Measurements from ENCODE around the gene RPS6KA4. TPM values are rescaled to one million over a fixed set of nuclear protein-coding genes. Genes with fewer than 3 reads are reported as not detected.

Gene RPS6KA4
- total and polyA plus RNA-seq, 2 of the 13 experiments (the other 11 are each of a cell fraction or from before 2014, with no cell fraction given): 8.9 to 14.2 TPM

DNA sequence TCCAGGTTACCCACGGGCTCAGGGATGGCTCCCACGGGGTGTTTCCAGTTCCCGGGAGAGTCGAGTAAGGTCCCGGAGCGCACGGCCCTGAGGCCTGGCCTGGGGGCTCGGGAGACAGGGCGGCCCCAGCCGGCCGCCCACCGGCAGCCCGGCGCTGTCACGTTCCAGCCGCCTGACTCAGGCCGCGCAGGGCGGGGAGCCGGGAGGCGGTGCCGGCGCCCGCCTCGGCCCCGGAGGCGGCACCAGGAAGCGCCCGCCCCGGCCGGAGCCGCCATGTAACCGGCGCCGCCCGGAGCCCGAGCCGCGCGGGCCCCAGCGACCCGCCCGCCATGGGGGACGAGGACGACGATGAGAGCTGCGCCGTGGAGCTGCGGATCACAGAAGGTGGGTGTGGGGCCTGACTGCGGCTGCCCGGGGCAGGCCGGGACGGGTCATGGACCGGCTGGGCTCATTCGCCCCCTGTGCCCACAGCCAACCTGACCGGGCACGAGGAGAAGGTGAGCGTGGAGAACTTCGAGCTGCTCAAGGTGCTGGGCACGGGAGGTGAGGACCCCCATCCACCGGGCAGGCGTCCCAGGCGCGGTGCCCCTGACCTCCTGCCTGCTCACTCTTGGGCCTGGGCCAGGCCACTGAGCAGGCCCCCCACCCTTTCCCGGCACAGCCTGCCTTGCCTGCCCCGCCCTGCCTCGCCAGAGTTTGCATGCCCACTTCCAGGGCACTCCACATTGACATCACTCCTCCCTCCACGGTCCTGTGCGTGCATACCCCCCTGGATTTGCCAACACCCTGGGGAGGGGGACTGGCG is at the start of gene RPS6KA4 (continued):
- TF ChIP-seq, protein P1, sequence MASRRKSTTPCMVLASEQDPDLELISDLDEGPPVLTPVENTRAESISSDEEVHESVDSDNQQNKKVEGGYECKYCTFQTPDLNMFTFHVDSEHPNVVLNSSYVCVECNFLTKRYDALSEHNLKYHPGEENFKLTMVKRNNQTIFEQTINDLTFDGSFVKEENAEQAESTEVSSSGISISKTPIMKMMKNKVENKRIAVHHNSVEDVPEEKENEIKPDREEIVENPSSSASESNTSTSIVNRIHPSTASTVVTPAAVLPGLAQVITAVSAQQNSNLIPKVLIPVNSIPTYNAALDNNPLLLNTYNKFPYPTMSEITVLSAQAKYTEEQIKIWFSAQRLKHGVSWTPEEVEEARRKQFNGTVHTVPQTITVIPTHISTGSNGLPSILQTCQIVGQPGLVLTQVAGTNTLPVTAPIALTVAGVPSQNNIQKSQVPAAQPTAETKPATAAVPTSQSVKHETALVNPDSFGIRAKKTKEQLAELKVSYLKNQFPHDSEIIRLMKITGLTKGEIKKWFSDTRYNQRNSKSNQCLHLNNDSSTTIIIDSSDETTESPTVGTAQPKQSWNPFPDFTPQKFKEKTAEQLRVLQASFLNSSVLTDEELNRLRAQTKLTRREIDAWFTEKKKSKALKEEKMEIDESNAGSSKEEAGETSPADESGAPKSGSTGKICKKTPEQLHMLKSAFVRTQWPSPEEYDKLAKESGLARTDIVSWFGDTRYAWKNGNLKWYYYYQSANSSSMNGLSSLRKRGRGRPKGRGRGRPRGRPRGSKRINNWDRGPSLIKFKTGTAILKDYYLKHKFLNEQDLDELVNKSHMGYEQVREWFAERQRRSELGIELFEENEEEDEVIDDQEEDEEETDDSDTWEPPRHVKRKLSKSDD (CRISPR knock-in tag; IDR thresholded peaks at IDR 0.05; ENCODE audit: low read depth): no peak
- TF ChIP-seq JDP2 (CRISPR knock-in tag; IDR thresholded peaks at IDR 0.05; ENCODE audit: borderline replicate concordance): no peak
- no peak for TF ChIP-seq PHF5A (CRISPR knock-in tag; IDR thresholded peaks at IDR 0.05; ENCODE audit: low read depth, unreplicated experiment)
- TF ChIP-seq PTBP1 (IDR thresholded peaks at IDR 0.05; ENCODE audit: low read depth, low read length, poor library complexity, severe bottlenecking): no peak
- TF ChIP-seq, protein P2, sequence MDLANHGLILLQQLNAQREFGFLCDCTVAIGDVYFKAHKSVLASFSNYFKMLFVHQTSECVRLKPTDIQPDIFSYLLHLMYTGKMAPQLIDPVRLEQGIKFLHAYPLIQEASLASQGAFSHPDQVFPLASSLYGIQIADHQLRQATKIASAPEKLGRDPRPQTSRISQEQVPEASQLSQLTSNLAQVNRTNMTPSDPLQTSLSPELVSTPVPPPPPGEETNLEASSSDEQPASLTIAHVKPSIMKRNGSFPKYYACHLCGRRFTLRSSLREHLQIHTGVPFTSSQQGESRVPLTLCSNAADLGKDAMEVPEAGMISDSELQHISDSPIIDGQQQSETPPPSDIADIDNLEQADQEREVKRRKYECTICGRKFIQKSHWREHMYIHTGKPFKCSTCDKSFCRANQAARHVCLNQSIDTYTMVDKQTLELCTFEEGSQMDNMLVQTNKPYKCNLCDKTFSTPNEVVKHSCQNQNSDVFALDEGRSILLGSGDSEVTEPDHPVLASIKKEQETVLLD (CRISPR knock-in tag; IDR thresholded peaks at IDR 0.05; ENCODE audit: low read depth): peak; percentile 73
- TF ChIP-seq ATAD3A (CRISPR knock-in tag; IDR thresholded peaks at IDR 0.05): no peak
- no peak for TF ChIP-seq CREM (IDR thresholded peaks at IDR 0.05)
- no peak for TF ChIP-seq CREM (CRISPR knock-in tag; IDR thresholded peaks at IDR 0.05)
- TF ChIP-seq, protein P3, sequence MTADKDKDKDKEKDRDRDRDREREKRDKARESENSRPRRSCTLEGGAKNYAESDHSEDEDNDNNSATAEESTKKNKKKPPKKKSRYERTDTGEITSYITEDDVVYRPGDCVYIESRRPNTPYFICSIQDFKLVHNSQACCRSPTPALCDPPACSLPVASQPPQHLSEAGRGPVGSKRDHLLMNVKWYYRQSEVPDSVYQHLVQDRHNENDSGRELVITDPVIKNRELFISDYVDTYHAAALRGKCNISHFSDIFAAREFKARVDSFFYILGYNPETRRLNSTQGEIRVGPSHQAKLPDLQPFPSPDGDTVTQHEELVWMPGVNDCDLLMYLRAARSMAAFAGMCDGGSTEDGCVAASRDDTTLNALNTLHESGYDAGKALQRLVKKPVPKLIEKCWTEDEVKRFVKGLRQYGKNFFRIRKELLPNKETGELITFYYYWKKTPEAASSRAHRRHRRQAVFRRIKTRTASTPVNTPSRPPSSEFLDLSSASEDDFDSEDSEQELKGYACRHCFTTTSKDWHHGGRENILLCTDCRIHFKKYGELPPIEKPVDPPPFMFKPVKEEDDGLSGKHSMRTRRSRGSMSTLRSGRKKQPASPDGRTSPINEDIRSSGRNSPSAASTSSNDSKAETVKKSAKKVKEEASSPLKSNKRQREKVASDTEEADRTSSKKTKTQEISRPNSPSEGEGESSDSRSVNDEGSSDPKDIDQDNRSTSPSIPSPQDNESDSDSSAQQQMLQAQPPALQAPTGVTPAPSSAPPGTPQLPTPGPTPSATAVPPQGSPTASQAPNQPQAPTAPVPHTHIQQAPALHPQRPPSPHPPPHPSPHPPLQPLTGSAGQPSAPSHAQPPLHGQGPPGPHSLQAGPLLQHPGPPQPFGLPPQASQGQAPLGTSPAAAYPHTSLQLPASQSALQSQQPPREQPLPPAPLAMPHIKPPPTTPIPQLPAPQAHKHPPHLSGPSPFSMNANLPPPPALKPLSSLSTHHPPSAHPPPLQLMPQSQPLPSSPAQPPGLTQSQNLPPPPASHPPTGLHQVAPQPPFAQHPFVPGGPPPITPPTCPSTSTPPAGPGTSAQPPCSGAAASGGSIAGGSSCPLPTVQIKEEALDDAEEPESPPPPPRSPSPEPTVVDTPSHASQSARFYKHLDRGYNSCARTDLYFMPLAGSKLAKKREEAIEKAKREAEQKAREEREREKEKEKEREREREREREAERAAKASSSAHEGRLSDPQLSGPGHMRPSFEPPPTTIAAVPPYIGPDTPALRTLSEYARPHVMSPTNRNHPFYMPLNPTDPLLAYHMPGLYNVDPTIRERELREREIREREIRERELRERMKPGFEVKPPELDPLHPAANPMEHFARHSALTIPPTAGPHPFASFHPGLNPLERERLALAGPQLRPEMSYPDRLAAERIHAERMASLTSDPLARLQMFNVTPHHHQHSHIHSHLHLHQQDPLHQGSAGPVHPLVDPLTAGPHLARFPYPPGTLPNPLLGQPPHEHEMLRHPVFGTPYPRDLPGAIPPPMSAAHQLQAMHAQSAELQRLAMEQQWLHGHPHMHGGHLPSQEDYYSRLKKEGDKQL (CRISPR knock-in tag; IDR thresholded peaks at IDR 0.05; ENCODE audit: low read depth): no peak
- TF ChIP-seq ZMYM4 (CRISPR knock-in tag; IDR thresholded peaks at IDR 0.05): no peak
- no peak for TF ChIP-seq GATAD1 (CRISPR knock-in tag; IDR thresholded peaks at IDR 0.05)
- TF ChIP-seq CENPT (CRISPR knock-in tag; IDR thresholded peaks at IDR 0.05; ENCODE audit: low read depth): no peak
- TF ChIP-seq, protein P4, sequence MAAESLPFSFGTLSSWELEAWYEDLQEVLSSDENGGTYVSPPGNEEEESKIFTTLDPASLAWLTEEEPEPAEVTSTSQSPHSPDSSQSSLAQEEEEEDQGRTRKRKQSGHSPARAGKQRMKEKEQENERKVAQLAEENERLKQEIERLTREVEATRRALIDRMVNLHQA (CRISPR knock-in tag; IDR thresholded peaks at IDR 0.05): no peak
- no peak for TF ChIP-seq NRL (CRISPR knock-in tag; IDR thresholded peaks at IDR 0.05; ENCODE audit: borderline replicate concordance)
- TF ChIP-seq ZNF577 (CRISPR knock-in tag; IDR thresholded peaks at IDR 0.05; ENCODE audit: borderline replicate concordance, low read depth): no peak
- TF ChIP-seq RORA (CRISPR knock-in tag; IDR thresholded peaks at IDR 0.05): no peak
- TF ChIP-seq ZNF607 (CRISPR knock-in tag; IDR thresholded peaks at IDR 0.05; ENCODE audit: borderline replicate concordance): no peak
- TF ChIP-seq RFXANK (CRISPR knock-in tag; IDR thresholded peaks at IDR 0.05): no peak
- TF ChIP-seq SNAPC2 (CRISPR knock-in tag; IDR thresholded peaks at IDR 0.05): 0 out of 2 replicates have a peak, but pooled peaks have one; percentile 54
